ENCODE measurements around the gene PITPNB. TPM values are rescaled to one million over a fixed set of nuclear protein-coding genes. Genes with fewer than 3 reads are reported as not detected.

The PITPNB gene
- total and polyA plus RNA-seq, 2 of the 13 experiments (the other 11 are each of a cell fraction or from before 2014, with no cell fraction given): 17.0 to 30.1 TPM

DNA sequence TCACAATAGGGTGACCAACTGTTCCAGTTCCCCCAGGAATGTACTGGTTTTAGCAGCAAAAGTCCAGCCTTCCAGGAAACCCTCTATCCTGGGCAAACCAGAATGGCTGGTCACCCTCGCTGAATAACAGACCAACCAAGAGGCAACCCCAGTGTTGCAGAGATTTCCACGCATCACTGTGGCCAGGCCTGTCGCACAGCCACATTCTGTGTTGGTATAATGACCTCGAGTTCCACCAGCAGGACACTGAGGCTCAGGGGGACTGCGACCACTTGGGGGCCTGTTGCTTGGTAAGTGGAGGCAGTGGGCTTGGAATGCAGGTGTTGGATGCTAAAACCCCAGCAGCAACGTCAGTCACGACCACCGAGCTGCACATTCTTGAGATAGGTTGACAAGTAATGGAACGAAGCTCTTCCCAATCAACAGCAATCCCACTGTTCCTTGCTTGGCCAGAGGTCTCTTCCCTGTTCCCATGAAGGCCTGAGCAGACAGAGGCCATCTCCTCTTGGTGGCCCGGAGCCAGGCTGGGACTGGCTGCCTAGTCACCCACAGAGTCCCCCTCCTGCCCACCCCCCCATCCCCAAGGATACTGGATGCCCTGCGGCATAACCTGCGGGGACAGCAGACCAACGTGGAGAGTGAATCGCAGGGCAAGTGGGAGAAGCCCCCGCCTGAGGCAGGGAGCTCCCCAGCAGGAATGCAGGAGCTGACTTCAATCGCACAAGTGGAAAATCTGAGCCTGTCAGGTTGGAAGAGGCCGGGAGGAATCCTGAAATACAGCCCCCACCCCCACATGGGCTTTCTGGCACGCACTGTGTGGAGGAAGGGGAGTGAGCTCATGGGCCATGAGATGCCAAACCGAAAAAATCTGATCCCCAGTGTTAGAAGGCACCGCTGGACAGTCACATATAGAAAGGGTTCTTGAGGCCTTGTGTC lies 74.1 kb downstream of the PITPNB start (continued):
- TF ChIP-seq, protein P1, sequence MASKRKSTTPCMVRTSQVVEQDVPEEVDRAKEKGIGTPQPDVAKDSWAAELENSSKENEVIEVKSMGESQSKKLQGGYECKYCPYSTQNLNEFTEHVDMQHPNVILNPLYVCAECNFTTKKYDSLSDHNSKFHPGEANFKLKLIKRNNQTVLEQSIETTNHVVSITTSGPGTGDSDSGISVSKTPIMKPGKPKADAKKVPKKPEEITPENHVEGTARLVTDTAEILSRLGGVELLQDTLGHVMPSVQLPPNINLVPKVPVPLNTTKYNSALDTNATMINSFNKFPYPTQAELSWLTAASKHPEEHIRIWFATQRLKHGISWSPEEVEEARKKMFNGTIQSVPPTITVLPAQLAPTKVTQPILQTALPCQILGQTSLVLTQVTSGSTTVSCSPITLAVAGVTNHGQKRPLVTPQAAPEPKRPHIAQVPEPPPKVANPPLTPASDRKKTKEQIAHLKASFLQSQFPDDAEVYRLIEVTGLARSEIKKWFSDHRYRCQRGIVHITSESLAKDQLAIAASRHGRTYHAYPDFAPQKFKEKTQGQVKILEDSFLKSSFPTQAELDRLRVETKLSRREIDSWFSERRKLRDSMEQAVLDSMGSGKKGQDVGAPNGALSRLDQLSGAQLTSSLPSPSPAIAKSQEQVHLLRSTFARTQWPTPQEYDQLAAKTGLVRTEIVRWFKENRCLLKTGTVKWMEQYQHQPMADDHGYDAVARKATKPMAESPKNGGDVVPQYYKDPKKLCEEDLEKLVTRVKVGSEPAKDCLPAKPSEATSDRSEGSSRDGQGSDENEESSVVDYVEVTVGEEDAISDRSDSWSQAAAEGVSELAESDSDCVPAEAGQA (IDR thresholded peaks at IDR 0.05; ENCODE audit: low read depth): no peak
- TF ChIP-seq, protein P1 (CRISPR knock-in tag; IDR thresholded peaks at IDR 0.05; ENCODE audit: borderline replicate concordance): no peak
- no peak for TF ChIP-seq POLR2AphosphoS5 (IDR thresholded peaks at IDR 0.05; ENCODE audit: low read depth, low read length)
- no peak for TF ChIP-seq ARID2 (CRISPR knock-in tag; IDR thresholded peaks at IDR 0.05; ENCODE audit: borderline replicate concordance)
- no peak for TF ChIP-seq TCF12 (IDR thresholded peaks at IDR 0.05)
- TF ChIP-seq TCF12 (CRISPR knock-in tag; IDR thresholded peaks at IDR 0.05): no peak
